Measurements from ENCODE around the gene AOAH.

DNA sequence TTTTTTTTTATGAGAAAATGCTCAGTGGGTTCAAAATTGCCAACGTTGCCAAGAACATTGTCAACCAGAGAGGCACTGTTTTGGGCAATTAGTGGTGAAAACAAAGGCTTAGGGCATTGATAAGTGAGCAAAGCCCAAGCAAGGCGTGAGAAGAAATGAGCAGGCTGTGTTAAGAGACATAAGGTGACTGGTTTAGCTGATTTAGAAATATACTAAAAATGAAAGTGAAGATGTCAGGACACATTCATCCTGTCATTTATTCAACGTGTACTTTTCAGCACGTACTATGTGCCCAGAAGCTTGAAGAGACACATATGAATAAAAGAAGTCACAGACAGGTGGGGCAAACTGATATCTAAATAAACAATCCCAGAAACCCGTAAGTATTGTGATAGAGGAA is 31.8 kb downstream of the AOAH start:
- TF ChIP-seq, protein P1, sequence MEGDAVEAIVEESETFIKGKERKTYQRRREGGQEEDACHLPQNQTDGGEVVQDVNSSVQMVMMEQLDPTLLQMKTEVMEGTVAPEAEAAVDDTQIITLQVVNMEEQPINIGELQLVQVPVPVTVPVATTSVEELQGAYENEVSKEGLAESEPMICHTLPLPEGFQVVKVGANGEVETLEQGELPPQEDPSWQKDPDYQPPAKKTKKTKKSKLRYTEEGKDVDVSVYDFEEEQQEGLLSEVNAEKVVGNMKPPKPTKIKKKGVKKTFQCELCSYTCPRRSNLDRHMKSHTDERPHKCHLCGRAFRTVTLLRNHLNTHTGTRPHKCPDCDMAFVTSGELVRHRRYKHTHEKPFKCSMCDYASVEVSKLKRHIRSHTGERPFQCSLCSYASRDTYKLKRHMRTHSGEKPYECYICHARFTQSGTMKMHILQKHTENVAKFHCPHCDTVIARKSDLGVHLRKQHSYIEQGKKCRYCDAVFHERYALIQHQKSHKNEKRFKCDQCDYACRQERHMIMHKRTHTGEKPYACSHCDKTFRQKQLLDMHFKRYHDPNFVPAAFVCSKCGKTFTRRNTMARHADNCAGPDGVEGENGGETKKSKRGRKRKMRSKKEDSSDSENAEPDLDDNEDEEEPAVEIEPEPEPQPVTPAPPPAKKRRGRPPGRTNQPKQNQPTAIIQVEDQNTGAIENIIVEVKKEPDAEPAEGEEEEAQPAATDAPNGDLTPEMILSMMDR (IDR thresholded peaks at IDR 0.05; ENCODE audit: low read depth, low read length, poor library complexity, severe bottlenecking), result no peak
- TF ChIP-seq EZH2phosphoT487 (IDR thresholded peaks at IDR 0.05; ENCODE audit: borderline replicate concordance, low read length), result no peak

All from DOHH2 (cell line).